Muscle layer of duodenum (tissue), 2 donors: Measurements from ENCODE around the gene SLFN12L.
"Not testable (repeated sequence)": the region's sequence is repeated elsewhere in the genome, so short reads cannot be mapped to it uniquely, and the experiment has no call there.

Experiments used
- H3K27ac ChIP-seq: one replicate; pipeline ENCODE4 v1.7.0; 2013; ENCODE audit warnings: mild to moderate bottlenecking, low read length
- H3K27me3 ChIP-seq: one replicate; pipeline ENCODE4 v1.7.0; 2013; ENCODE audit warnings: low read depth, mild to moderate bottlenecking, control low read depth, low read length
- H3K36me3 ChIP-seq, 2 donors: one replicate each; pipeline ENCODE4 v1.7.0; 2013; ENCODE audit warnings: low read length in 2 of 2, control low read depth in 1 of 2, mild to moderate bottlenecking in 1 of 2; ENCODE audit not compliant: insufficient read depth in 2 of 2, control insufficient read depth in 1 of 2
- H3K4me1 ChIP-seq, 2 donors: one replicate each; pipeline ENCODE4 v1.7.0; 2013; ENCODE audit warnings: low read length in 2 of 2, mild to moderate bottlenecking in 2 of 2, control low read depth in 1 of 2, moderate library complexity in 1 of 2; ENCODE audit not compliant: insufficient read depth in 2 of 2, control insufficient read depth in 1 of 2
- H3K4me3 ChIP-seq, 2 donors: one replicate each; pipeline ENCODE4 v1.7.0; 2013; ENCODE audit warnings: low read length in 2 of 2, low read depth in 1 of 2, mild to moderate bottlenecking in 1 of 2
- H3K9me3 ChIP-seq, 2 donors: one replicate each; pipeline ENCODE4 v1.7.0; 2013; ENCODE audit warnings: low read length in 2 of 2, control low read depth in 1 of 2, mild to moderate bottlenecking in 1 of 2; ENCODE audit not compliant: control insufficient read depth in 1 of 2
- donor health status: healthy.

The SLFN12L gene

DNA sequence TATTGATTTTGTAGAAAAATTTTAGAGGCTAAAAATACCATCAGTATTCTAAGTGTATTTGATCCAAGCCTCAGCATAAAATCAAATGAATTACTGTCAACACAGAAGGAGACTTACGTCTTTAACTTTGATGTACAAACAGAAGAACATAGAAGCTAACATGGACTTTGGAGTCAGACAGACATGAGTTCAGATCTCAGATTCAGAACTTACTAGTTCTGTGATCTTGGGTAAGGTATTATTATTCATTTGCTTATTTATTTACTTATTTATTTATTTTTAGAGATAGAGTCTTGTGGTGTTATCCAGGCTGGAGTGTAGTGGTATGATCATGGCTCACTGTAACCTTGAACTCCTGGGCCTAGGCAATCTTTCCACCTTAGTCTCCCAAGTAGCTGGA is 4.0 kb upstream of the SLFN12L start:
- Histone ChIP-seq H3K9me3 (no peaks in the 10 kb centered on the region), H3K4me1 (peaks cover 7 to 11% of the 10 kb centered on the region in 2 donors), H3K27me3 (no peaks in the 10 kb centered on the region), H3K36me3 (no peaks in the 10 kb centered on the region), H3K27ac (peak overlapping the region; percentile 91), H3K4me3 (peak overlapping the region in 1 of 2 donors; percentile 73)

- Histone ChIP-seq H3K4me3 (peak overlapping the region; percentile 59 to 73), H3K36me3 (no peaks in the 10 kb centered on the region), H3K27me3 (no peaks in the 10 kb centered on the region), H3K9me3 (no peaks in the 10 kb centered on the region), H3K4me1 (peaks cover 7 to 11% of the 10 kb centered on the region in 2 donors), H3K27ac (peak overlapping the region; percentile 91)
These were observed 3.3 kb upstream of the SLFN12L start for GRCh38 chr17:35540589-35541404.

DNA sequence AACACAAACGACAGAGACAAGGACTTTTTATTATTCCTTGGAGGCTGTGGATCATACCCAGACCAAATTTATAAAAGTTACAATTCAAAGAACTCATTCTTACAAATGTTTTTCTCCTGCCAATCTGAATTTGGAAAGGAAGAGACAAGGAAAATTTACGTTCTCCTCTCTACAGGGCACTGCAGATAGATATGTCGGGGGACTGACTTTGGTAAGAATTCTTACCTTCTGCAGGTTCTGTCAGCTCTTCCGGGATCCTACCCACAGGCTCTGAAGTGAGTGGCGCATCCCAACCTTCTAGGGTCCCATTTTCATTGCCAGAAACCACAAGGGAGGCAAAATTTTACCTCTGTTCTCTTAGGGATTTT is 2.2 kb upstream of the SLFN12L start:
- no peaks in the 10 kb centered on the region for H3K36me3 ChIP-seq
- H3K9me3 ChIP-seq, result no peaks in the 10 kb centered on the region
- no peaks in the 10 kb centered on the region for H3K27me3 ChIP-seq
- peak overlapping the region in 1 of 2 donors; percentile 19 for H3K4me3 ChIP-seq
- H3K27ac ChIP-seq, result no peak overlapping the region
- H3K4me1 ChIP-seq, result peaks cover 7 to 11% of the 10 kb centered on the region in 2 donors

- Histone ChIP-seq H3K9me3 (no peaks in the 10 kb centered on the region), H3K27me3 (no peaks in the 10 kb centered on the region), H3K4me3 (no peak overlapping the region), H3K4me1 (peaks cover 7 to 11% of the 10 kb centered on the region in 2 donors), H3K36me3 (no peaks in the 10 kb centered on the region), H3K27ac (no peak overlapping the region)
These were observed 760 bp downstream of the SLFN12L start for GRCh38 chr17:35536664-35537171.

- H3K27ac ChIP-seq, H3K36me3 ChIP-seq, H3K4me1 ChIP-seq, H3K9me3 ChIP-seq, H3K27me3 ChIP-seq, H3K4me3 ChIP-seq: not testable (repeated sequence)
These were observed 2.1 kb downstream of the SLFN12L start for GRCh38 chr17:35535406-35535805.

- Histone ChIP-seq H3K4me3 (no peak overlapping the region), H3K27ac (no peak overlapping the region)
These were observed 2.8 kb downstream of the SLFN12L start for GRCh38 chr17:35534576-35535093.

GRCh38 chr17:35531160-35531559 is 6.3 kb downstream of the SLFN12L start:
- Histone ChIP-seq H3K36me3 (no peaks in the 10 kb centered on the region), H3K9me3 (no peaks in the 10 kb centered on the region), H3K27me3 (no peaks in the 10 kb centered on the region), H3K4me1 (no peaks in the 10 kb centered on the region), H3K27ac (no peak overlapping the region), H3K4me3 (no peak overlapping the region)

More at GRCh38 chr17:35534576-35535093, 2.8 kb downstream of the SLFN12L start:
- Histone ChIP-seq H3K36me3 (no peaks in the 10 kb centered on the region), H3K4me1 (peaks cover 6 to 7% of the 10 kb centered on the region in 2 donors), H3K9me3 (no peaks in the 10 kb centered on the region), H3K27me3 (no peaks in the 10 kb centered on the region)

DNA sequence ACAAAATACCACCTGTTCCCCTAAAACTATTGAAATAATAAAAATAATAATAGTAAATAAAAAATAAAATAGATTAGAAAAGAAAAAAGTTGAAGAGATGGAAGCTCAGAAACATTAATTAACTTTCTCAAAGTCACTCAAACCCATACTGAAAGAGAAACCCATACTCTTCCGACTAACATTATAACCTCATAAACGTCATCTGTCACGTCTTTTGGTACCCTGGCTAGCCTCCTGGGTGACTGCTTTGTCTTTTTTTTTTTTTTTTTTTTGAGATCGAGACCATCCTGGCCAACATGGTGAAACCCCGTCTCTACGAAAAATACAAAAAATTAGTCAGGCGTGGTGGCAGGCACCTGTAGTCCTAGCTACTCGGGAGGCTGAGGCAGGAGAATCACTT is 7.6 kb downstream of the SLFN12L start:
- no peaks in the 10 kb centered on the region for H3K27me3 ChIP-seq
- H3K4me3 ChIP-seq, result no peak overlapping the region
- H3K27ac ChIP-seq, result no peak overlapping the region
- no peaks in the 10 kb centered on the region for H3K4me1 ChIP-seq
- H3K36me3 ChIP-seq, result no peaks in the 10 kb centered on the region
- H3K9me3 ChIP-seq, result no peaks in the 10 kb centered on the region

DNA sequence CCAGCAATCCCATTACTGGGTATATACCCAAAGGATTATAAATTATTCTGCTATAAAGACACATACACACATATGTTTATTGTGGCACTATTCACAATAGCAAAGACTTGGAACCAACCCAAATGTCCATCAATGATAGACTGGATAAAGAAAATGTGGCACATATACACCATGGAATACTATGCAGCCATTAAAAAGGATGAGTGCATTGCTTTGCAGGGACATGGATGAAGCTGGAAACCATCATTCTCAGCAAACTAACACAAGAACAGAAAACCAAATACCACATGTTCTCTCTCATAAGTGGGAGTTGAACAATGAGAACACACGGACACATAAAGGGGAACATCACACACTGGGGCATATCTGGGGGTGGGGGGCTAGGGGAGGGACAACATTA is 8.2 kb downstream of the SLFN12L start:
- not testable (repeated sequence) for H3K9me3 ChIP-seq, H3K4me3 ChIP-seq, H3K27ac ChIP-seq, H3K27me3 ChIP-seq, H3K4me1 ChIP-seq, H3K36me3 ChIP-seq

GRCh38 chr17:35523296-35523695 is 14.2 kb downstream of the SLFN12L start:
- no peak overlapping the region for H3K27ac ChIP-seq

DNA sequence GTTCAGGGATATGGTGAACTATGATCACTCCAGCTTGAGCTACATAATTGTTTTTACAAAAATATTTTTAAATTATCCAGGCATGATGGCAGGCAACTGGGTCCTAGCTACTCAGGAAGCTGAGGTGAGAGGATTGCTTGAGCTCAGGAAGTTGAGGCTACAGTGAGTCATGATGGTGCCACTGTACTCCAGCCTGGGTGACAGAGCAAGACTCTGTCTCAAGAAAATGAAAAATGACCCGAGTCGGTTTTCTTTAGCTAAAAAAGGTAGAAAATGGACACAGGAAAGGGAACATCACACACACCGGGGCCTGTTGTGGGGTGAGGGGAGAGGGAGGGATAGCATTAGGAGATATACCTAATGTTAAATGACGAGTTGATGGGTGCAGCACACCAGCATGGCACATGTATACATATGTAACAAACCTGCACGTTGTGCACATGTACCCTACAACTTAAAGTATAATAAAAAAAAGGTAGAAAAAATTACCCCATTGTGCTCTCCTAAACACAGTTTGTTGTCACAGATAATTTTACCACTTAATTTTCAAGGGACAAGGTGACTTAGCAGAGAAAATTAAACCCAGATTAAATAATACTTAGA is 15.7 kb downstream of the SLFN12L start:
- H3K4me3 ChIP-seq, H3K27ac ChIP-seq, H3K4me1 ChIP-seq, H3K9me3 ChIP-seq, H3K36me3 ChIP-seq, H3K27me3 ChIP-seq: not testable (repeated sequence)

More at GRCh38 chr17:35523296-35523695, 14.2 kb downstream of the SLFN12L start:
- Histone ChIP-seq H3K4me3 (no peak overlapping the region), H3K4me1 (no peaks in the 10 kb centered on the region), H3K36me3 (no peaks in the 10 kb centered on the region), H3K27me3 (no peaks in the 10 kb centered on the region), H3K9me3 (no peaks in the 10 kb centered on the region)
